GM18867 (cell line): ENCODE results near the gene ONECUT1.
A peak's percentile ranks its signal among the peaks of the same experiment; 100 is the strongest.

Experiments
- ATAC-seq: cut with Tn5 transposase; IDR thresholded peaks from one replicate; pipeline ENCODE4 v1.9.1; 2021; ENCODE audit warnings: mild to moderate bottlenecking, moderate library complexity; ENCODE audit not compliant: unreplicated experiment

Gene ONECUT1

GRCh38 chr15:52733696-52734255 lies 56.4 kb downstream of the ONECUT1 start:
- no peak for ATAC-seq

DNA sequence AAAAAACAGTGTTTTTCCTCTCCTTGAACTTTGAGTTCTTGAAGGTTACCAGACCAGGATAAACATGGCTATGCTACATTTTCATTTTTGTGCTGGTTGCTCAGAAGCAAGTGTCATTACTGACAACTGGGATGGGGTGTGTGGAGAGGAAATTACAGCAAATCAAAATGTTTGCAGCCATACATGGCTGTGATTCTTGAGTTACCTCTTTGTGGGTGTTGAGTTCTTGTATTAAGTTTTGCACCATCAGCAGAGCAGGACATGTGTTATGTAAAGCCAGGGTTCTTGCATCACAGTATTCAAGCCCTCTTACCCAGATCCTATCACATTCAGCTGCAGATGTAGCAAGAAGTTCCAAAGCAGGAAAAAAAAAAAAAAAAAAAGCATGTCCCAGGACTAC lies 57.0 kb downstream of the ONECUT1 start:
- ATAC-seq, result no peak

DNA sequence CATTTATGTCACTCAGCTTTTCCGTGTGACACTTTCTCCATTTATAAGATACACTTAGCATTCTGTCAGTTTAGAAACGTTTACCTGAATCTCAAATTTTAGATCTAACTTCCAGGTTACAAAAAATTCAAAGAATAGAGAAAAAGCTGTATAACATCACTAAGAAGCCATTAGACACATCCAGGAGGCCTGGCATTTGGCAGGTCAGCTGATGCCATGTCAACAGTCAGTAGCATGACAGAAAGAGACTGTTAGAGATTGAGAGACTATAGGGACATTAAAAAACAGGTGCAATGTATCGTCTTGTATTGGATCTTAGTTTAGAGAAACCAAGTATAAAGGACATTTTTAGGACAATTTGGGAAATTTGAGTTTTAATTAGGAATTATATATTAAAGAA lies 57.6 kb downstream of the ONECUT1 start:
- no peak for ATAC-seq

DNA sequence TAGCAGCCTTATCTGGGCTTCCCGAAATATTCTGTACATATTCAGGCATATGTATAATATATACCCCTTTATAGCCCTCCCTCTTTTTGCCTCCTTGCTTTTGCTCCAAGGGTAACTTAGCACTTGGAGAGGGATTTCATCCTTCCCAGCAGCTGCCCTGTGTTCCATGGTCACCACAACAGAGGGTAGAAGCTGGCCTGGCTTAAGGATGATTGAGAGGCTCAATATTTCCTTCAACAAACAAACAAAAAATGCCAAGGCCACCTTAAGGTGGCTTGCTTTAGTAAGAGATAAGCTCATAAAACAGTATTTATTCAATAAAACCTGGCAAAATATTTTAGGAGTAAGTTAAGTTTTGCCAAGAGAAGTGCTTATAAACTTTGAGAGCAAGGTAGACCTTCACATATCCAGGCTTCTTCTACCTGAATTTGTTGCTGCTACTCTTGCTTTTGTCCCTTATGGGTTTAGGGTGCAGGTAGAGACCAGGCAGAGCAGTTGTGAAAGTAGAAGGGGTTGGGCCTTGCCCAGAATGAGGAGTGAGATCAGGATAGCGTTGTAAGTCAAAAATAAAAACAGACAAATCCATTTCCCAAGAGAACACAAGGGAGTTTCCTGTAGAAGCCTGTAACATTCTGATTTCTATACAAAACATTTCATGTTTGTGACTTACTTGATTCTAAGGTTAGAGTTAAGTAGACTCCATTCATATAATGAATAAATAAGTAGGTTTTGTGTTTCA lies 58.2 kb downstream of the ONECUT1 start:
- ATAC-seq, result no peak

DNA sequence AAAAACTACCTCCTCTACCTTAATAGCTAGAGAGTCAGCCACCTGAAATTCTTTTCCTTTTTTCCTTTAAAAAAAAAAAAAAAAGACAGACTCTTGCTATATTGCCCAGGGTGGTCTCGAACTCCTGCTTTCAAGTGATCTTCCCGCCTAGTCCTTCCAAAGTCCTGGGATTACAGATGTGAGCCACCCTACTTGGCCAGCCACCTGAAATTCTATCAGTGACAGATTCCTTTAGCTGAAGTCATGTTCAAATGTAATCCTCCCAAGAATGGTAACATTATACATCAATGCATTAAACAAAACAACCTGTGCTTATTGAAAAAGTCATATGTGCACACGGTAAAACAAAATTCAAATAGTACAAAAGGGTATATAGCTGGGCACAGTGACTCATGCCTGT lies 59.1 kb downstream of the ONECUT1 start:
- ATAC-seq, result no peak

DNA sequence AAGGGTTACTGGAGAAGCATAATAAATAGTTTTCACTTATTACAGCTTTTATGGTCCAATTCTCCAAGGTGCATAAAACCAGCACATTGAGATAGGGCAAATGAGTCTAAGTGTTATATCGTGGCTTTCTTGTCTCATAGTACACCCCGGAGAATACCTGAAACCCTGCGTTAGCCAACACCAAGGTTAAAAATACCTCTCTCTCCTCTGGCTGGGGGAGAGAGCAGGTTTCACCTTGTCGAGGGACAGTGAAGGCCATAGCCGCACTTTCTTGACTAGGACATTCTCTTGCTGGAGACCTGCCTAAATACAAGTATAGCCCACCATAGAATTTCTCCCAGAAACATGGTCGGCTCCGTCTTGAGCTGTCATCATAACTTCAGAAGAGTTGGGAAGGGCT lies 59.5 kb downstream of the ONECUT1 start:
- ATAC-seq, result no peak

- ATAC-seq, result peak; percentile 87
Observed at GRCh38 chr15:52730173-52730572, 60.0 kb downstream of the ONECUT1 start.

DNA sequence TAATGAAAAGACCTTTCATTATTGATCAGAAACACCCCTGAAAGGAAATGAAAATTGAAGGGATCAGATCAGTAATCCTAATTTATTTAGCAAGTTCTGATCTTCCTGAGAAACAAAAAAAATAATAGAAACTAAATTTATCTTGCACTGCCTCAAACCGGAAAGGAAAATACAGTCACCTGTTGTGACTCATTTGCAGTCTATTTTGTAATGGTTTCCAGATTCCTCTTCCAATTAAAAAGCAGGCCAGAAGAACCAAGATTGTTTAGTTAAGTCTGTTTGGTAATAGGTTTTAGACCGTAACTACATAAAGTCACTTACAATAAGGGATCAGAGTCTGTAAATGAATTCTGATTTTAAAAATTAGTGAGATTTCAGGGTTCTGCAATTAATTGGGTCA lies 61.2 kb downstream of the ONECUT1 start:
- ATAC-seq, result no peak

DNA sequence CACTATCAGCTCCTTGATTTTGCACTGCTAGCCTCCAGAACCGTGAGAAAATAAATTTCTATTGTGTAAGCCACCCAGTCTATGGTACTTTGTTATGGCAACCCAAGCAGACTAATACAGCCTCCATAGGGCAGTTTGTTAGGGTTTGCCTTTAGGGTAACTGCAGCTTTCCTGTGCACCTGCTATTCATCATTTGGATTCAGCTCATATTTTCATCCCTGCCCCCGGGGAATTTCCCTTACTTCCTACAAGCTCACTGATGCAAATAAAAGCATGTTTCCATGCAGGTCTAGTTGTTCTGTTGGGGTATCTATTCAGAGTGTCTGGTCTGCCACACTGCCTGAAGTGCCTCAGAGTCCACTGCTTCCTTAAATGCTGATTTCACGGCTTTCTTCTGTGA lies 62.3 kb downstream of the ONECUT1 start:
- no peak for ATAC-seq

DNA sequence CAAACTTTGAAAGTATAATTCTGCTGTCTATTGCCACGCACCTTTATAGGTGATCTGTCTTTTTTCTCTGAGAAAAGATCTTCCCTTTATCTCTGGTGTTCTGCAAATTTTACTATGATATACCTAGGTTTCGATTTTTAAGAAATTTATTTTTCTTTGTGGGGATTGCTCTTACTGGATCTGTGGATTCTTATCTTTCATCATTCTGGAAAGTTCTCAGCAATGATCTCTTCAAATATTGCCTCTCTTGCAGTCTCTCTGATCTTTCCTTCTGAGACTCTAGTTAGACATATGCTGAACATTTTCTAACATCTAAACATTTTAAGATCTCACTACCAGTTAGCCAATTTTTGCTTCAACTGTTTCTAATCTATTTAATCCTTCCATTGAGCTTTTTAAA lies 63.9 kb downstream of the ONECUT1 start:
- no peak for ATAC-seq

GRCh38 chr15:52718551-52718950 lies 71.6 kb downstream of the ONECUT1 start:
- ATAC-seq, result no peak

- ATAC-seq, result no peak
Observed at GRCh38 chr15:52717924-52718323, 72.2 kb downstream of the ONECUT1 start.

DNA sequence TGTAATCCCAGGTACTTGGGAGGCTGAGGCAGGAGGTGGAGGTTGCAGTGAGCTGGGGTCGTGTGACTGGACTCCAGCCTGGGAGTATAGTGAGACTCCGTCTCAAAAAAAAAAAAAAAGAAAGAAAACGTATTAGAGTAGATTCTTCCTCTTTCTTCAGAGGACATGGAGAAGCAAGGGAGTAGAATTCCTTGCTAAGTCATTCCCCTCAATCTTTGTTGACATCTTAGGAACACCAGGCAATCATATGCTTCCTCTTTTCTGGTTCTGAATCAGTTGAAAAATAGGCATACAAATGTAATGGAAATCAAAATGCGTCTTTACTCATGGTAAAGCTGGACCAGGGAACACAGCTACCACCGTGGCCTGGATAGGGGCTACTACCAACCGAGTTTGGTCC lies 72.7 kb downstream of the ONECUT1 start:
- no peak for ATAC-seq

GRCh38 chr15:52716536-52716935 lies 73.6 kb downstream of the ONECUT1 start:
- ATAC-seq, result no peak

DNA sequence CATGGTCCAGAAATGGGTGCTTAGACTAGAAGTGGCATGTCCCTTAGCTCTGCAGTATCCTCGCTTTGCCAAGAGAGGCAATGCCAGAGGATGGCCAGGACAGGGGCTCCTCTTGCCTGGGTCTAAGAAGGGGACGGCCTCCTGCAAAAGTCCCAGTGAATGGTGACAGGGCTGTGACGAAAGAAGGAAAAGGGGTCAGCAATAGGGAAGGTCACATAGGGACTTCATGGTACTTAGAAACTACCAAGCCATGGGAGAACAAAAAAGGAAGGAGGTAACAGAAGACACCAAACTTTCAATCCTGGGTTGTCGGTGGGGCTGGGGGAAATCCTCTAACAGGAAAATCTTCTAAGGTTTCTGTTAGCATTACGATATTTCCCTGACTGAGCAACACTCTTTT lies 74.7 kb downstream of the ONECUT1 start:
- ATAC-seq, result no peak

DNA sequence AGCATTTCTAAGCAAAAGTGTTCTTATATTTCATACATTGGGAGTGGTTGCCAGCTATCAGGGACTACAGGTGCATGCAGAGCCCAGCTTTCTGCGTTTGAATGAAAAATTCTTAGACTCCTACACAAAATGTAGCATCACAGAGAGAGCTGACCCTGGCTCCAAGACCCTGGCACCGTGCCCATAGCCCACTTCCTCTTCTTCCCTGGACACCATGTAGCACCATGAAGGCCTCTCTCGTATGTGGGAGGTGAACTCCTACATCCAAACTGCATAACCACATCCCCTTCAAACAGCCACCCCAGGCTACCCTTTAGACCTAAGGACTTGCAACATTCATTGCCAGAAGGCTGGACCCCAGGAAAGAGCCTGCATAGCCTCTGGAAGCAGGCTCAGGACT lies 75.2 kb downstream of the ONECUT1 start:
- no peak for ATAC-seq

- no peak for ATAC-seq
Observed at GRCh38 chr15:52710708-52711389, 79.3 kb downstream of the ONECUT1 start.

DNA sequence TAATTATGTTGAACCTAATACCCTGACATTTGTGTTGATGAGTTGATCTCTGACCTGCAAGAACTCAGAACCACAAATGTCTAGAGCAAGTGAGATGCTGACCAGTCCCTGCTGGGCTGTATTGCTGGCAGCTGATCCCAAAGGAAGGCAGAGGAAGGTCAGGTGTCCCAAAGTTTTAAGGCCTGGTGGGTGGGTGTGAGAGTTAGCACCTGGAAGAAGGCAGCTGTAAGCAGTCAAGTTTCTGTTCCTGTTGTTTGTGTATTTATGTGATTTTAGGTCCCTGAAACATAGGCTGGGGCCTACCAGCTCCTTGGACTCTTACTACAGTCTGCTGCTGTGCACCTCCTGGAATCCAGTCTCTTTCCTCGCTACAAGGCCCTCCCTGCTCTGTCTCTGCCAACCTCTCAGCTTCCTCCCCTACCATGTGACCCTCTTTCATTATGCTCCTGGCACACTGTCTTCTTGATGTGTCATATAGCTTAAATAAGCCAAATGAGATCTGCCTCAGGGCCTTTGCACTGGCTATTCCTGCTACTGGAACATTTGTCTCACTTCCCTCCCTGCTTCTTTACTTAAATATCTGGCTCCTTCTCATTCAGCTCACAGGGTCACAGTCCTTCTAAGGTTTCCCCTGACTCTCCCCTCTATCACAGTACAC lies 80.0 kb downstream of the ONECUT1 start:
- ATAC-seq, result peak; percentile 33

DNA sequence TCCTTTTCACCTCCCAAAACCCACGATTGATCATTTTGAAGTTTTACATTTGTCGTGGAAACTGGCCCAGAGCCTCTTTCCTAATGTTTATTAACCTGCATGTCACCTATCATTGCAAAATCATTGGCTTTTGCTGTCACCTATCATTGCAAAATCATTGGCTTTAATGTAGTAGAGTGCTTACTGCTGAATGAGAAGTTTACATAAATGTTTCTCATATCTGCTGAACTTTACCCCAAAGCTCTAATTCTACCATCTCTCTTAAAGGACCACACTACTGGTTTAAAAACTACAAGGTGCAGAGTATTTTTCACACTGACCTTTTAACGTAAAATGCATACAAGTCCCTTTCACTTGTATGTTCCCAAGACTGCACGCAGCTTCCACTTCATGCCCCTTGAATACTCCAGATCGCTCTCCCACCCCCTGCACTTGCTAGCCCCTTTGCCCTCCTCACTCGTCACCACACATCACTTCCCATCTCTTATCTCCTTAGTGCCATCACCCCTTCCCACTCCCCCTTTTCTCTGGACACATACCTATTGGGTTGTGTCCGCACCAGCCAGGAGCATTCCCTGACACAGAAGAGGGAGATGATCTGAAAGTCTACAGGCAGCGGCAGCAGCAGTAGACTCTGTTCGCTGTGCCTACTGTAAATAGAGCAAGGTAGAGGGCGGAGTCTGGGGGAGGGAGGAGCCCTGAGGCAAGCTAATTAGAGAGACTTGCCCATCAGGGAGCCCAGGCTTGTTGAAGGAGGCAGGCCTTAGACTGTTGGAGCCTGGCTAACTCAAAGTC lies 80.8 kb downstream of the ONECUT1 start:
- peak; percentile 99 for ATAC-seq
